ENCODE data around the gene UBE2H.
"Not testable (repeated sequence)": the region's sequence is repeated elsewhere in the genome, so short reads cannot be mapped to it uniquely, and the experiment has no call there.

UBE2H gene

GRCh38 chr7:129840757-129841156, 112.0 kb downstream of the UBE2H start:
- no peak for DNase-seq

- no peak for DNase-seq
Measured at GRCh38 chr7:129836983-129837382, 115.8 kb downstream of the UBE2H start.

- peak; percentile 32 for DNase-seq
Measured at GRCh38 chr7:129835569-129835968, 117.2 kb downstream of the UBE2H start.

DNA sequence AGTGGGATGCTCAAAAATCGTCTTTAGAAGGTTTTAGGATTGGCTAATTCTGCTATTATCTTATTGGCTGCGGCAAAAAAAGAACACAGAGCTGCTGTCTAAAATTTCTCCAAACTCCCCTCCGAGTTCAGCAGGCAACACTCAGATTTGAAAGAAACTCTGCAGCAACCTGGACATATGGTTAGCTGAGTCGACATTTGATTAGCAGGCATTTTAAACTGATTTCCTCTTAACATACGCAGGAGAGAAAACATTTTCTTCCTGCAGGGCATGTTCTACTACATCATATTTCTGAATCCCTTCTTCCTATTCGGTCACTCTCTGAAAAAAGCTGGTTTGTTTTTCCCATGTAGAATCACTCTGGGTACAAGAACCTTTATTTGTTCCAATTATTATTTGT, 119.4 kb downstream of the UBE2H start:
- DNase-seq = not testable (repeated sequence)

DNA sequence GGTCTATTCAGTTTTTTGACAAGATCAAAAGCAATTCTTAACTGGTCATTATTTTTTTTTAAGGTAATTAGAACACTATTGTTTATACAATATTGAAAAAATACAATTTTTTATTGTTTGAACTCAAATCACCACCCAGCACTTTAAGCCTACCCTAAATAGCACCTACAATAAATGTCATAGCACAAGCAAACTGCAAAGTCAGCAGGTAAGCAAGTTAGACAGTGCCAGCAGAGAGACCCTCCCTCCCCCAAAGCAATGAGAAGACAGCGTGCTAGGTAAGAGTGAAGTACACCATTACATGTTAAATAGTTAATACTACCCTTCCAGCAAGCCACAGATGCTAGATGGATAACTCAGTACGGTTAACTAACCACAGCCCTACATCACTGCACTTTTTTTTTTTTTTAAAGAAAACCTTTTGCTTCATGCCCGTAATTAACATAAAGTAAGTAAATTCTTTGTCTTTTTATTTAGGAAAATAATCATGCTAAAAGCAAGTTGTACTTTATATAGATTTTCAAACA, 120.0 kb downstream of the UBE2H start:
- DNase-seq = no peak

GRCh38 chr7:129832282-129832681, 120.5 kb downstream of the UBE2H start:
- no peak for DNase-seq

DNA sequence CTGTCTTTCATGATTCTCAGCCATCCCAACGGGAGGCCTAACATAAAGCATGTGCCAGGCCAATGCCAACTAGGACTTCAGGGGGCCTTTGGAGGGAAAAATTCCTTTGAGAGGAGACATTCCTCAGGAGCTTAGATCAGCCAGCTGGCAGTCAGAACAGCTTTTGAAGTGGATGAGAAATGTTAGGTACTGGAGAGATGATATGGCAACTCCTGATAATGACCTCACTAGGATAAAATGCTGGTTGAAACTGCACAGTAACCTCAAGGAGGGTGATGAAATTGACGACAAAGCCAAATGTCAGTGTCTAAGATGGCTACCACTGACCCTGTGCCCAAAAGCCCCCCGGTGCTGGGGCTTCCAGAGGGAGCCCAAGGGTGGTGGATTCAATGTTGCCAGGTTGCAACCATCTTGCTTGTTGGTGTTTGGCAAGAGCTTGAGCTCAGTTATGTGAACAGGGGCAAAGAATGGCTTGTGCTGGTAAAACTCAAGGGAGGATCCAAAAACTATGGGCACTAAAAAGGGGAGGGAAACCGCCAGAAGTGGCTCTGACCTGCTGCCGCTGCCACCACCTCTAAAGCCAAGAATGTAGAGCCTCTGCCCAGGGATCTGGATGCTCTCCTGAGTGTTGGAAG, 121.2 kb downstream of the UBE2H start:
- no peak for DNase-seq

- DNase-seq = no peak
Measured at GRCh38 chr7:129830949-129831348, 121.8 kb downstream of the UBE2H start.

DNA sequence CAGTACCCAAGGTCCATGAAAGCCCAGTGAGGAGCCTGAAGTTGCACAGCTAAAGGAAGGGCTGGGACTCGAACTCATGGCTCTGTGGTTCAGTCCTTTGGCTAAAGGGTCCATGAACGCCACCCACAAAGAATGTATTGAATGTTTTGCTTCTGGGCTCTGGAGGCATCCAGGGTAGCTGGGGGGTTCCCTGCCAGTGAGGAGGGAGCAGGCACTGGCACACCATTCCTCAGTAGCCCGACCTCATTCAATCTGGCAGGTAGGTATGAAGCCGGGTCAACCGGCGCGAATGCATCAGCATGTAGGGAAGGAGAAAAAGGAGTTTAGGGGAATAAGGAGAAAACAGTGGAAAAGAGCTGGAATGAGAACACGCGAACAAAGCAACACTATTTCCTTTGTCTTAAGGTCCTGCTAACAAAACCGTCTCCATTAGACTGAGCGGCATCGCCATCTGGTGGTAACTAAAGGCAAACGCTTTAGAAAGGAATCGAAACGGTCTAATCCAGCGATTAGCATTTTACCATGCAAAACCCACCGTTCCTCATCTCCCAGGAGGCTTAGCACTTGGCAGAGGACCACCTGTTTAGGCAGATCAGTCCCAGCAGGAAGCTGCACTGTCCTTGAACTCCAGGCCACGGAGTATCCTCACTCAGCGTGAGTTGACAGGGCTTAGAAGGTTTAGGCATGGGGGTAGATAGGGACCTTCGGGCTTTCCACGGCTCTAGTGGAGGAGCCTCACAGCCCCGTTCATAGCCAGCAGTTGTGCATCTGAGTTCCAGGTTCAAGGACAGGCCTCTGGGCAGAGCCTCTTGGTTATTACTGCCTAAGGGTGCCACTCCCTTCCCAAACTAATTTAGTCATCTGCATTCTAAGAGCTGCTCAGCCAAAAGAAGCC, 122.8 kb downstream of the UBE2H start:
- DNase-seq = peak; percentile 74

GRCh38 chr7:129828989-129829736, 123.6 kb downstream of the UBE2H start:
- DNase-seq = peak; percentile 40

GRCh38 chr7:129828078-129828762, 124.5 kb downstream of the UBE2H start:
- DNase-seq = no peak

GRCh38 chr7:129827467-129827990, 125.2 kb downstream of the UBE2H start:
- no peak for DNase-seq

DNA sequence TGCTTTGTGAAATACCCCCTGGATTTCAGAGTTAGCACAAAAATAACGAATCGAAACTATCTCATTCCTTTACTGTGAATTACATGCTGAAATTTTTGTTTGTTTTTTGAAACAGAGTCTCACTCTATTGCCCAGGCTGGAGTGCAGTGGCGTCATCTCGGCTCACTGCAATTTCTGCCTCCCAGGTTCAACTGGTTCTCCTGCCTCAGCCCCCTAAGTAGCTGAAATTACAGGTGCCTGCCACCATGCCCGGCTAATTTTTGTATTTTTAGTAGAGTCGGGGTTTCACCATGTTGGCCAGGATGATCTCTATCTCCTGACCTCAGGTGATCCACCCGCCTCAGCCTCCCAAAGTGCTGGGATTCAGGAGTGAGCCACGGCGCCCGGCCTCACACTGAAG, 125.9 kb downstream of the UBE2H start:
- DNase-seq = not testable (repeated sequence)

- DNase-seq = peak; percentile 82
Measured at GRCh38 chr7:129825209-129825970, 127.4 kb downstream of the UBE2H start.

DNA sequence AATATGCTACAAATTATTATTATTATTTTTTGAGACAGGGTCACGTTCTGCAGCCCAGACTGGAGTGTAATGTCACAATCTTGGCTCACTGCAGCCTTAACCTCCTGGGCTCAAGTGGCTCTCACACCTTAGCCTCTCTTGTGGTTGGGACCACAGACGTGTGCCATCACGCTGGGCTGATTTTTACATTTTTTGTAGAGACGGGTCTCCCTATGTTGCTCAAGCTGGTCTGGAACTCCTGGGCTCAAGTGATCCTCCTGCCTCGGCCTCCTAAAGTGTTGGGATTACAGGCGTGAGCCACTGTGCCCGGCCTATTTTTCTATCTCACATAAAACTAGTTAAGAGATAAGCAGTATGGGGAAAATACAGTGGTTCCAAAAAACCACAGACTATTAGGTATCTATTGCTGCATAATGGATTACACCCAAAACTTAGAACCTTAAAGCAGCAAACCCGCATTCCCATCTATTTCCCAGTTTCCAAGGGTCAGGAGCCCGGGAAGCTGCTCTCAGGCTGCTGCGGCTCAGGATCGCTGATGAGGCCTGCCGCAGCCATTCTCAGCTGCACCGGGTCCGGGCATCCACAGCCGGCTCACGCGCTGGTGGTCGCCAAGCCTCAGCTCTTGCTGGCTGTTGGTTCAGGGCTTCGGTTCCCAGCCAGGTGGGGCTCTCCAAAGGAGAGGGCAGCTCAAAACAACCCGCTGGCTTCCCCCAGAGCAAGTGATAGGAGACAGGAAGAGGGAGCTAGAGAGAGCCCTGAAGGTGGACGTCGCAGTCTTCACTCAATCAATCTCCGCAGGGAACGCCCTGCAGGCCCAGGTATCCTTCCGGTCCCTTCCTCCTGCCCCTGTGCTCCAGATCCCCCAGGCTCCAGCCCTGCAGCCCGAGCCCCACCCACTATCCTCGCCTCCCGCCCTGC, 128.2 kb downstream of the UBE2H start:
- DNase-seq = peak; percentile 91

DNA sequence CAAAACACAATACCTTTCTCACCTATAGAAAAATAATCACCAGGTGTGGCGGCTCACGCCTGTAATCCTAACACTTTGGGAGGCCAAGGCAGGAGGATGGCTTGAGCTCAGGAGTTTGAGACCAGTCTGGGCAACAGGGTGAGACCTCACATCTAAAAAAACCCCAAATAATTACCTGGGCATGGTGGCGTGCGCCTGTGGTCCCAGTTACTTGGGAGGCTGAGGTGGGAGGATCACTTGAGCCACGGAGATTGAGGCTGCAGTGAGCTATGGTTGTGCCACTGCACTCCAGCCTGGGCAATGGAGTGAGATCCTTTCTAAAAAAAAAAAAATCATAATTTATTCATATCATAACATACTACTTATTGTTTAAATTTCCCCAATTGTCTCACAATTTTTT, 129.6 kb downstream of the UBE2H start:
- DNase-seq = not testable (repeated sequence)

DNA sequence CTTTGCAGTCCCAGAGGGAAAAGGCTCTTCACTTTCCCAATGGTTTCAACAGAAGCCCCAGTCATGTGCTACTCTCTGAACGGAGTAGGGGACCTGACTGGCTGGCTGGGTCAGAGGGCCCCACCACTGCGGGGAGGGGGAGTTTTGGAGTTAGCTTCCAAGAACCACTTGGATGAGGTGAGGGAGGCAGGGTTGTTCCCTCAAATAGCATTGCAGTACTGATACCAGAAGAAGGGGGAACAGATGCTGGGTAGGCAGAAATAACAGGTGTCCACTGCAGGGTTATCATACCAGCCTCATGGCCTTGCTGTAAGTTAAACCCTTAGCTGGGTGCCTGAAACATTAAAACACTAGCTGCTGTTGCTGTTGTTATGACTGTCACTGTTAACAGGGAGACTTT, 131.3 kb downstream of the UBE2H start:
- DNase-seq = no peak

- DNase-seq = no peak
Measured at GRCh38 chr7:129816742-129817141, 136.0 kb downstream of the UBE2H start.

DNA sequence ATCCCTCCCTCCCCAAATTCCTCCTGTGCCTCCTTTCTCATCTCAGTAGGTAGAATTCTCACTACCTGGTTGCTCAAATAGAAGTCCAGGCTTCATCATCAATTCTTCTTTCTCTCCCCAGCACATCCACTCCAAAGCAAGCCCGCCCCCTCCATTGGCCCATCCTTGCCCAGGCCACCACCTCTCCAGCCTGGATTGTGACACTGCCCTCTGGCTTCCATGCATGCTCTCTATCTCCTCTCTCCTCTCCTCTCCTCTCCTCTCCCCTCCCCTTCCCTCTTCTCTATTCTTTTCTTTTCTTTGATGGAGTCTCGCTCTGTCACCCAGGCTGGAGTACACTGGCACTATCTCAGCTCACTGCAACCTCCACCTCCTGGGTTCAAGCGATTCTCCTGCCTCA, 144.9 kb downstream of the UBE2H start:
- DNase-seq = no peak

DNA sequence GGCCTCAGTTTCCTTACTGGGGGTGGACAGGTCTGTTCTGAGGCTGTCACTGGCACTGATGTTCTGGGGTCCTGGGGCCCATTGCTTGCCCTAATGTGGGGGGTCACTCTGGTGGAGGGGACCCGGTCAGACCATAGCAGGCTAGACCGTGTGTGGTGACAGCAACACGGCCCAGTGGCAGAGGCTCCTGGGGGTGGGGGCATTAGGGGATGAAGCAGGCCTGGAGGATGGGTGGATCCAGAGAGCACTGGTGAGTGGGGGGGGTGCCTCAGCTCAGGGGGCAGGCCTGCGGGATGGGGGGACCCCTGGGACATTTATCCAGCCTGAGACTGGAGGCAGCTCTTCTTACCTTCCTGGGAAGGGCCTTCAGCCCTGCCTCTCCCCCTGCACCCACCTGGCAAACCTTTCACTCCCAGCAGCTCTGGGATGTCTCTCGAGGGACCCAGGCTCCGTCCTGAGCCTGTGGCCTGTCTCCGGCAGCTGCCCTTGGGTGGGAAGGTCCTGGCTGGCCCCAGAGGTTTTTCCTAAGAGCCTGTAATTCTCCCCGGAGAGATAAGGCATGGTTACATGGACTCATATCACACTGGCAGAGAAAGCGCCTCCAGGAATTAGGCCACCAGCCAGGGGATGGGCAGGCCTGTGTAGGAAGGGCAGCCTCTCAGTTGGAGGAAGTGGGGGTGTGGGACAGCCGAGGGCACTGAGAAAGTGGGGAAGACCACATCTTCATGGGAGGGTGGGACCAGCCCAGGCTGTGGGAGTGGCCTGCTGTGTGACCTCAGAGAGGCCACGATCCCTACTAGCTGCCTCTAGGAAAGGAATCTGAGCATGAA, 147.7 kb downstream of the UBE2H start:
- DNase-seq = no peak

All from NCI-H510A treated with DMSO at 0.1 percent for 48 hours (cell line).